ENCODE measurements around the gene C5AR1.
"Not testable (repeated sequence)": the region's sequence is repeated elsewhere in the genome, so short reads cannot be mapped to it uniquely, and the experiment has no call there.

Gene C5AR1

DNA sequence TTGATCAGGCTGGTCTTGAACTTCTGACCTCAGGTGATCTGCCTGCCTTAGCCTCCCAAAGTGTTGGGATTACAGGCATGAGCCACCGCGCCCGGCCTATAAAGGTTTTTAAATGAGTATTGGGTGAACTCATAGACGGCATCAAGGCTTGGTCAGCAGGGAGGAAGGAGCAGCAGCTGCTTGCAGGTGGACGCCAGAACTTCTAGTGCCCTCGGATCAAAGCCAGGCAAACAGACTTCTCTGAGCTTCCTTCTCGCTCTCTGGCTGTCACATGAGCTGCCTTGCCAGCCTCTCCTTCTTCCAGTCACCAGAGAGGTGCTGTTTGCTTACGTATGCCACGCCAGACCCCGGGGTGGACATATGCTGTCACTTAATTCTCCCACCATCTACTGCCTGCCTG is 55.8 kb downstream of the C5AR1 start:
- DNase-seq (ENCODE audit: low read depth in 2 of 2) = not testable (repeated sequence)

DNA sequence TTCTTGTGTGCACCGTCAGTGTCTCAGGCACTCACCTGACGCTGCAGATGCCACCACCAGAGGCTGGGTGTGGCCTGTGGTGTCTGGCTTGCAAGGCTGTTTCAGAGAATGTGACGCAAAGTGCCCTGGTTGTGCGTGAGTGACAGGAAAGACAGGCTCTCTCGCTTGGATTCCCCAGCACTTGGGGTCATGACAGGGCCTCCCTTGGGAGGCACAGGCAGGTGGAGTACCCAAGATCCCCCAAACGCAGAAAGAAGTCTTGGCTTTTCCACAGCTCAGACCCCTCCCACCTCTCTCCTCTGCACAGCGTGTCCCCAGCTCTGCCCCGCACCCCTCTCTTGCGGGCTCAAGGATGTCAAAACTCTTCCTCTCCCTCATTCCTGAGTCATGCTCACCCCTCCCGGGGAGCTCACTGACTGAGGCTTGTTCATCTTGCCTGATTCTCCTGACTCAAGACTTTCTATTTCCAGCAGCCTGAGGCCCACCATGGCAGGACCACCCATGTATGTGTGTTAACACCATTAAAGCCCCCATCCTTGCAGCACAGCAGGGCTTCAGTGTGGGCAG is 60.5 kb downstream of the C5AR1 start:
- DNase-seq (ENCODE audit: low read depth in 2 of 2) = no peak

DNA sequence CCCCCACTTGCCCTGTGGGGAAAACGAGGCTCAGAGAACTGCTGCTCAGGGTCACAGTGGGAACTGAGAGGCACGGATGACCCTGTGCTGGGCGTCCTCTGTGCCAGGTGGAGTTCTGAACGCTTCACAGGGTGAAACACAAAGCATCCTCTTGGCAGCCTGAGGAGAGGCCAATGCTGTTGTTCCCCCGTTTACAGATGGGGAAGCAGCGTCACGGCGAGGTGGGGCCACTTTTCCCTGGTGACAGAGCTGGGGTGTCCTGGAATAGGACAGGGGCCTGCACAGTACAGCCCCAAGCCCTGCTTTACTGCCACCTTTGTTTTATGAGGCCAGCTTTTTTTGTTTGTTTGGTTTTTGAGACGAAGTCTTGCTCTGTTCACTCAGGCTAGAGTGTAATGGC is 61.6 kb downstream of the C5AR1 start:
- DNase-seq (ENCODE audit: low read depth in 2 of 2) = no peak

All from stimulated activated CD4-positive, alpha-beta T cell treated with anti-CD3 and anti-CD28 coated beads, Interleukin-4, amount 100 ng/mL, for 48 hours (primary cell).